Adrenal gland (tissue), 5 donors: ENCODE results near the gene NACC2.

Experiments used
- CTCF ChIP-seq, 6 experiments: fragments of 450-650 bp in 4 of 6; fragments of 200-600 bp in 2 of 6; sonication (generic) in 1 of 6; IDR thresholded peaks; 1 replicate in 5 of 6; 2 replicates in 1 of 6; pipeline versions ENCODE4 v1.5.1 to v1.8.0; 2016 to 2021; ENCODE audit warnings: antibody characterized with exemption in 6 of 6, mild to moderate bottlenecking in 2 of 6, moderate library complexity in 1 of 6
- POLR2A ChIP-seq, 2 donors: fragments of 450-650 bp; IDR thresholded peaks; one replicate each; pipeline ENCODE4 v1.6.1; 2017; ENCODE audit warnings: antibody characterized with exemption in 2 of 2, mild to moderate bottlenecking in 2 of 2, moderate library complexity in 1 of 2
- donor health status: DM: no; HTN: no; CAD: no.

GRCh38 chr9:136056546-136057235 is 38.4 kb downstream of the NACC2 start:
- TF ChIP-seq CTCF (IDR thresholded peaks at IDR 0.05), result no peak
- no peak for TF ChIP-seq POLR2A (IDR thresholded peaks at IDR 0.05)
